CD14-positive monocyte (primary cell): ENCODE results near the gene CCBE1. TPM values are rescaled to one million over a fixed set of nuclear protein-coding genes. Genes with fewer than 3 reads are reported as not detected.
"Not testable (repeated sequence)": the region's sequence is repeated elsewhere in the genome, so short reads cannot be mapped to it uniquely, and the experiment has no call there.

Experiments used
- DNase-seq, 3 donors: peaks; one replicate each; pipeline ENCODE4 v3.0.0-alpha.2; 2011 to 2022
- H2AFZ ChIP-seq: 2 replicates; pipeline ENCODE4 v1.6.0; 2012; ENCODE audit warnings: mild to moderate bottlenecking, low read depth, low read length, inconsistent platforms; ENCODE audit not compliant: insufficient read depth, poor library complexity, severe bottlenecking
- H3K27ac ChIP-seq, 2 donors: 1 replicate in 1 of 2; 2 replicates in 1 of 2; pipeline ENCODE4 v1.5.1; 2012 to 2013; ENCODE audit warnings: low read length in 2 of 2, control low read depth in 1 of 2, inconsistent platforms in 1 of 2, low read depth in 1 of 2, mild to moderate bottlenecking in 1 of 2
- H3K27me3 ChIP-seq, 2 donors: one replicate each; pipeline versions ENCODE4 v1.6.0 to v1.6.1; 2011 to 2013; ENCODE audit warnings: low read length in 2 of 2; ENCODE audit not compliant: control insufficient read depth in 2 of 2, insufficient read depth in 2 of 2
- H3K36me3 ChIP-seq, 2 donors: replicated peaks in 1 of 2; 1 replicate in 1 of 2; 2 replicates in 1 of 2; pipeline versions ENCODE4 v1.5.1 to v1.6.1; 2012 to 2013; ENCODE audit warnings: low read length in 2 of 2, control low read depth in 1 of 2, inconsistent platforms in 1 of 2, mild to moderate bottlenecking in 1 of 2; ENCODE audit not compliant: insufficient read depth in 2 of 2, control insufficient read depth in 1 of 2
- H3K4me1 ChIP-seq, 2 donors: 1 replicate in 1 of 2; 2 replicates in 1 of 2; pipeline versions ENCODE4 v1.5.1 to v1.6.1; 2012 to 2013; ENCODE audit warnings: low read length in 2 of 2, control low read depth in 1 of 2, inconsistent platforms in 1 of 2, mild to moderate bottlenecking in 1 of 2, moderate library complexity in 1 of 2; ENCODE audit not compliant: insufficient read depth in 2 of 2, control insufficient read depth in 1 of 2
- H3K4me2 ChIP-seq: replicated peaks from 2 replicates; pipeline ENCODE3; 2012; ENCODE audit warnings: low read length, moderate library complexity, mild to moderate bottlenecking; ENCODE audit not compliant: poor library complexity, severe bottlenecking; ENCODE audit errors: extremely low read depth
- H3K4me3 ChIP-seq, 3 experiments: fragments of 200-600 bp in 1 of 3; sonication (generic) in 1 of 3; replicated peaks in 1 of 3; 1 replicate in 2 of 3; 2 replicates in 1 of 3; pipeline ENCODE4 v1.5.1; 2011 to 2013; ENCODE audit warnings: low read length in 3 of 3, mild to moderate bottlenecking in 3 of 3, control low read depth in 2 of 3, low read depth in 2 of 3, inconsistent platforms in 1 of 3, moderate library complexity in 1 of 3
- H3K79me2 ChIP-seq: 2 replicates; pipeline ENCODE4 v1.6.0; 2012; ENCODE audit warnings: mild to moderate bottlenecking, control low read depth, inconsistent platforms, low read length, moderate library complexity; ENCODE audit not compliant: insufficient read depth
- H3K9ac ChIP-seq: 2 replicates; pipeline ENCODE4 v1.6.0; 2017; ENCODE audit warnings: low read length, mild to moderate bottlenecking; ENCODE audit not compliant: insufficient read depth, poor library complexity, severe bottlenecking
- H3K9me3 ChIP-seq, 2 donors: replicated peaks in 1 of 2; 1 replicate in 1 of 2; 2 replicates in 1 of 2; pipeline versions ENCODE4 v1.5.1 to v1.6.1; 2012 to 2013; ENCODE audit warnings: low read length in 2 of 2, control low read depth in 1 of 2; ENCODE audit not compliant: control insufficient read depth in 1 of 2, insufficient read depth in 1 of 2
- H4K20me1 ChIP-seq: 2 replicates; pipeline ENCODE4 v1.6.0; 2012; ENCODE audit warnings: mild to moderate bottlenecking, low read length, control low read depth, moderate library complexity; ENCODE audit not compliant: insufficient read depth
- H3K27ac Mint-ChIP-seq, 7 donors: one replicate each; pipeline ENCODE4 v1.8.0; 2020; ENCODE audit warnings: mild to moderate bottlenecking in 7 of 7, mixed read lengths in 7 of 7, moderate library complexity in 6 of 7, inconsistent platforms in 2 of 7
- H3K27me3 Mint-ChIP-seq, 3 donors: one replicate each; pipeline ENCODE4 v1.8.0; 2021 to 2022; ENCODE audit warnings: low read depth in 3 of 3, mild to moderate bottlenecking in 3 of 3, mixed read lengths in 3 of 3, moderate library complexity in 3 of 3, inconsistent platforms in 1 of 3
- H3K36me3 Mint-ChIP-seq, 2 donors: one replicate each; pipeline ENCODE4 v1.8.0; 2020; ENCODE audit warnings: mixed read lengths in 2 of 2, inconsistent platforms in 1 of 2, mild to moderate bottlenecking in 1 of 2
- H3K4me1 Mint-ChIP-seq: one replicate; pipeline ENCODE4 v1.8.0; 2020; ENCODE audit warnings: mild to moderate bottlenecking, mixed read lengths
- H3K4me3 Mint-ChIP-seq, 2 donors: one replicate each; pipeline ENCODE4 v1.8.0; 2020; ENCODE audit warnings: mild to moderate bottlenecking in 2 of 2, mixed read lengths in 2 of 2, moderate library complexity in 1 of 2
- H3K9me3 Mint-ChIP-seq, 7 donors: one replicate each; pipeline ENCODE4 v1.8.0; 2020 to 2022; ENCODE audit warnings: mixed read lengths in 7 of 7, mild to moderate bottlenecking in 6 of 7, moderate library complexity in 6 of 7, inconsistent platforms in 2 of 7
- CTCF ChIP-seq: fragments of 200-600 bp; IDR thresholded peaks from one replicate; pipeline ENCODE4 v1.8.0; 2022; ENCODE audit warnings: antibody characterized with exemption, mild to moderate bottlenecking
- WGBS: methylation state at CpG from one replicate; pipeline ENCODE4 v1.1.5; 2013; ENCODE audit warnings: missing lambda C conversion rate; ENCODE audit not compliant: insufficient coverage; 5-methylcytosine and 5-hydroxymethylcytosine counted together
- intact Hi-C, 2 donors: fragments of 100-400 bp; cut with micrococcal nuclease; formaldehyde crosslinking; loops; one replicate each; pipeline versions ENCODE4 v1.15.0 to v1.15.1; 2023
- polyA plus RNA-seq, 3 donors: library from polyadenylated mRNA; depleted of rRNA in 1 of 3; unstranded in 2 of 3; stranded (reverse) in 1 of 3; fragments of 300-500 nt in 2 of 3; fragments of >200 nt in 1 of 3; fragmentation: Illumina TruSeq in 2 of 3; gene quantifications; 1 replicate in 2 of 3; 2 replicates in 1 of 3; pipeline ENCODE4 v1.2.3, GENCODE V29; 2012 to 2021

Gene CCBE1
- polyA plus RNA-seq, 3 donors = not detected

GRCh38 chr18:59740141-59740540 is 42.9 kb upstream of the CCBE1 start:
- Histone ChIP-seq H3K9me3 (peaks cover 0 to 6% of the 10 kb centered on the region in 2 donors), H3K4me3 (no peak overlapping the region), H3K4me2 (no peak overlapping the region), H3K36me3 (no peaks in the 10 kb centered on the region), H3K9ac (no peak overlapping the region), H4K20me1 (no peaks in the 10 kb centered on the region), H3K4me1 (no peaks in the 10 kb centered on the region), H2AFZ (no peak overlapping the region), H3K27ac (no peak overlapping the region), H3K79me2 (no peaks in the 10 kb centered on the region), H3K27me3 (no peaks in the 10 kb centered on the region)
- Mint-ChIP-seq H3K27me3 (peaks cover 0 to 6% (median 5%) of the 10 kb centered on the region in 3 donors), H3K9me3 (peaks cover 4 to 15% (median 8%) of the 10 kb centered on the region in 7 donors), H3K27ac (no peak overlapping the region), H3K4me3 (no peak overlapping the region), H3K36me3 (no peaks in the 10 kb centered on the region), H3K4me1 (no peaks in the 10 kb centered on the region)
- TF ChIP-seq CTCF = no peak
- no peak for DNase-seq
- intact Hi-C loops = no loop called here

GRCh38 chr18:59737776-59738300 is 40.6 kb upstream of the CCBE1 start:
- Histone ChIP-seq H3K4me3 (no peak overlapping the region), H2AFZ (no peak overlapping the region), H3K9me3 (peaks cover 0 to 6% of the 10 kb centered on the region in 2 donors), H4K20me1 (no peaks in the 10 kb centered on the region), H3K36me3 (no peaks in the 10 kb centered on the region), H3K27me3 (no peaks in the 10 kb centered on the region), H3K27ac (no peak overlapping the region), H3K79me2 (no peaks in the 10 kb centered on the region), H3K9ac (no peak overlapping the region), H3K4me1 (no peaks in the 10 kb centered on the region), H3K4me2 (no peak overlapping the region)
- Mint-ChIP-seq H3K36me3 (no peaks in the 10 kb centered on the region), H3K9me3 (peaks cover 4 to 15% (median 8%) of the 10 kb centered on the region in 7 donors), H3K4me3 (no peak overlapping the region), H3K4me1 (no peaks in the 10 kb centered on the region), H3K27ac (no peak overlapping the region), H3K27me3 (peaks cover 0 to 4% (median 3%) of the 10 kb centered on the region in 3 donors)
- intact Hi-C loops = no loop called here
- WGBS = 93% methylated on average over 3 of the region's 3 CpGs
- no peak for DNase-seq
- TF ChIP-seq CTCF = no peak

- H3K9me3 Mint-ChIP-seq = peaks cover 4 to 15% (median 8%) of the 10 kb centered on the region in 7 donors
- H3K9me3 ChIP-seq, H3K36me3 ChIP-seq, intact Hi-C loops, H3K9ac ChIP-seq, H3K4me2 ChIP-seq, H3K4me1 ChIP-seq, H2AFZ ChIP-seq, H3K4me3 ChIP-seq, H3K27ac ChIP-seq, H3K79me2 ChIP-seq, H3K27me3 ChIP-seq, H3K27ac Mint-ChIP-seq, H3K4me3 Mint-ChIP-seq, H3K36me3 Mint-ChIP-seq, H4K20me1 ChIP-seq, H3K27me3 Mint-ChIP-seq, H3K4me1 Mint-ChIP-seq, DNase-seq: not testable (repeated sequence)
- 94% methylated on average over 6 of the region's 7 CpGs for WGBS
These were observed 40.1 kb upstream of the CCBE1 start for GRCh38 chr18:59737335-59737734.
